ENCODE data around the gene GPD1L.
"Not testable (repeated sequence)": the region's sequence is repeated elsewhere in the genome, so short reads cannot be mapped to it uniquely, and the experiment has no call there.

Gene GPD1L

GRCh38 chr3:32106132-32106928, at the start of gene GPD1L:
GPD1L (plus strand) TSS chr3:32106620; CDS start chr3:32106712, 92 bp downstream.
- no peak for TF ChIP-seq CTCF (IDR thresholded peaks at IDR 0.05; ENCODE audit: low read depth, low read length)

GRCh38 chr3:32058465-32058864, 48.0 kb upstream of the GPD1L start:
- not testable (repeated sequence) for H3K4me3 ChIP-seq (ENCODE audit: low read depth, low read length)

More at GRCh38 chr3:32106132-32106928, at the start of gene GPD1L:
- H3K4me3 ChIP-seq (ENCODE audit: low read depth, low read length): peak within 1 kb of the TSS; percentile 65

GRCh38 chr3:32062950-32063582, 43.4 kb upstream of the GPD1L start:
- H3K4me3 ChIP-seq (ENCODE audit: low read depth, low read length): no peak overlapping the region
- TF ChIP-seq CTCF (IDR thresholded peaks at IDR 0.05; ENCODE audit: low read depth, low read length): no peak

GRCh38 chr3:32066686-32067085, 39.7 kb upstream of the GPD1L start:
- TF ChIP-seq CTCF (IDR thresholded peaks at IDR 0.05; ENCODE audit: low read depth, low read length): no peak
- no peak overlapping the region for H3K4me3 ChIP-seq (ENCODE audit: low read depth, low read length)

GRCh38 chr3:32074194-32074593, 32.2 kb upstream of the GPD1L start:
- not testable (repeated sequence) for H3K4me3 ChIP-seq (ENCODE audit: low read depth, low read length)

GRCh38 chr3:32076566-32076965, 29.9 kb upstream of the GPD1L start:
- no peak for TF ChIP-seq CTCF (IDR thresholded peaks at IDR 0.05; ENCODE audit: low read depth, low read length)

GRCh38 chr3:32077260-32078084, 28.9 kb upstream of the GPD1L start:
- TF ChIP-seq CTCF (IDR thresholded peaks at IDR 0.05; ENCODE audit: low read depth, low read length): no peak
- no peak overlapping the region for H3K4me3 ChIP-seq (ENCODE audit: low read depth, low read length)

More at GRCh38 chr3:32076566-32076965, 29.9 kb upstream of the GPD1L start:
- no peak overlapping the region for H3K4me3 ChIP-seq (ENCODE audit: low read depth, low read length)

All from WI38 (cell line).